ENCODE results near the gene CNKSR2. TPM values are rescaled to one million over a fixed set of nuclear protein-coding genes. Genes with fewer than 3 reads are reported as not detected.

Gene CNKSR2
- total and polyA plus RNA-seq, 2 experiments from 2014 or later, result 13.9 to 40.9 TPM

- no peak for DNase-seq (ENCODE audit: low spot score)
- Mint-ChIP-seq H3K4me3 (no peak overlapping the region), H3K4me1 (peaks cover 8% of the 10 kb centered on the region; the same call in 1 of the 3 replicates), H3K27ac (no peak overlapping the region; the same call in 1 of the 2 replicates), H3K27me3 (ENCODE audit: insufficient read depth, low read depth, poor library complexity) (no peaks in the 10 kb centered on the region), H3K9me3 (no peaks in the 10 kb centered on the region), H3K36me3 (ENCODE audit: low read depth) (peaks cover 7% of the 10 kb centered on the region; the same call in 2 of the 3 replicates)
- Histone ChIP-seq H3K4me3 (no peak overlapping the region), H3K4me1 (ENCODE audit: insufficient read depth) (0 out of 2 replicates have a peak, but pooled peaks cover 6% of the 10 kb centered on the region), H3K27ac (ENCODE audit: low read depth) (no peak overlapping the region), H3F3A (replicated peaks; ENCODE audit: low read depth) (no peaks in the 10 kb centered on the region), H3K9me2 (ENCODE audit: insufficient read depth) (no peaks in the 10 kb centered on the region), H3K27me3 (ENCODE audit: insufficient read depth) (no peaks in the 10 kb centered on the region), H3K79me2 (replicated peaks; ENCODE audit: insufficient read depth) (no peaks in the 10 kb centered on the region), H4K20me1 (replicated peaks; ENCODE audit: insufficient read depth) (no peaks in the 10 kb centered on the region), H3K4me2 (no peak overlapping the region), H2AFZ (no peak overlapping the region), H3K36me3 (ENCODE audit: insufficient read depth) (no peaks in the 10 kb centered on the region)
- no peak for ATAC-seq
- TF ChIP-seq EZH2phosphoT487 (IDR thresholded peaks at IDR 0.05; ENCODE audit: unreplicated experiment), result no peak
- no peak for TF ChIP-seq JUNB (IDR thresholded peaks at IDR 0.05; ENCODE audit: unreplicated experiment)
- TF ChIP-seq POLR2AphosphoS5 (IDR thresholded peaks at IDR 0.05; ENCODE audit: low read depth), result no peak
- TF ChIP-seq CTCF (conservative IDR thresholded peaks at IDR 0.05; ENCODE audit: low read depth in 2 of 2), result no peak
- TF ChIP-seq ZNF462 (CRISPR knock-in tag; IDR thresholded peaks at IDR 0.05), result no peak
- no peak for TF ChIP-seq NANOG (IDR thresholded peaks at IDR 0.05; ENCODE audit: borderline replicate concordance)
- TF ChIP-seq ZNF331 (CRISPR knock-in tag; IDR thresholded peaks at IDR 0.05; ENCODE audit: low read depth), result no peak
- no peak for TF ChIP-seq CREB1 (CRISPR knock-in tag; IDR thresholded peaks at IDR 0.05; ENCODE audit: low read depth)
- TF ChIP-seq STAT1 (IDR thresholded peaks at IDR 0.05; ENCODE audit: unreplicated experiment), result no peak
- TF ChIP-seq REST (IDR thresholded peaks at IDR 0.05; ENCODE audit: unreplicated experiment), result no peak
- TF ChIP-seq ETS1 (IDR thresholded peaks at IDR 0.05), result no peak
- TF ChIP-seq ZNF114 (CRISPR knock-in tag; IDR thresholded peaks at IDR 0.05), result no peak
- TF ChIP-seq EZH2 (IDR thresholded peaks at IDR 0.05; ENCODE audit: low read depth, unreplicated experiment), result no peak
These were observed 271.2 kb downstream of the CNKSR2 start for GRCh38 chrX:21645431-21645830.
